HG02870 (cell line): Measurements from ENCODE around the gene EXOC4.

Experiments
- ATAC-seq: cut with Tn5 transposase; IDR thresholded peaks from one replicate; pipeline ENCODE4 v1.9.1; 2021; ENCODE audit warnings: mild to moderate bottlenecking, moderate library complexity; ENCODE audit not compliant: unreplicated experiment

EXOC4 gene

GRCh38 chr7:133652547-133652946, 399.7 kb downstream of the EXOC4 start:
- ATAC-seq: no peak

- ATAC-seq: no peak
Observed at GRCh38 chr7:133654547-133654946, 401.7 kb downstream of the EXOC4 start.

DNA sequence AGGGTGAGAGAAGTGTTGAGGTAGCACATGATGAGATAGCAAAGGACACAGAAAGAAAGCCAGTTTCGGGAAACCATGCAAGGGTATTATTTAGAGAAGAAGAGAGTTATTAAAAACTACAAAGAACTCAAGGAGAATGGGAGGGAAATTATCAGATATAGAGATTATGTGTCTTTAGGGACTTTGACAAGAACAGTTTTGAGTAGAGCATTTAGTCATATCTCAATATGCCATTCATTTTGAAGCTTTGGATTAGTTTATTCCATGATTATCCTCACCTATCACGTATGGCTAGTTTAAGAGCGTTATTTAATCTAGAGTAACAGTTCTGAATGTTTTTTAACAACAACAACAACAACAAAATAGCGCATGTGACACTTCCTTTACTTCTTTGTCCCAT, 409.4 kb downstream of the EXOC4 start:
- no peak for ATAC-seq

DNA sequence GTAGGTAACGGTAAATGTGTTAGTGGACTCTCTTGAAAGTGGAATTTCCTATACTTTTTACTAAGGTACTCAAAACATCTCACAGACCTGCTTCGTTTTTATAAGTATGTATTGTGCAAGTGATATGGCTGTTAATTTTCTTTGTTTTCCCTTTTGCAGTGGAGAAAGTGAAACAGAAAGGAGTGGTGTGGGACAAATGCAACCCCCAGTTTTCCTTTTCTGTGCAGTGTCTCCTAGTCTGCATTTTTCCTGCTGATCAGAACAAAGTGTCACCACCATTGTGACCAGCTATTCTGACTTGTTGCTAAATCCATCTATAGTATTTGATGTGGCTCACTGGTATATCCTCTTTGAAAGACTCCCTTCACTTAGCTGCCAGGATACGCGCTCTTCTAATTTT, 410.0 kb downstream of the EXOC4 start:
- no peak for ATAC-seq

DNA sequence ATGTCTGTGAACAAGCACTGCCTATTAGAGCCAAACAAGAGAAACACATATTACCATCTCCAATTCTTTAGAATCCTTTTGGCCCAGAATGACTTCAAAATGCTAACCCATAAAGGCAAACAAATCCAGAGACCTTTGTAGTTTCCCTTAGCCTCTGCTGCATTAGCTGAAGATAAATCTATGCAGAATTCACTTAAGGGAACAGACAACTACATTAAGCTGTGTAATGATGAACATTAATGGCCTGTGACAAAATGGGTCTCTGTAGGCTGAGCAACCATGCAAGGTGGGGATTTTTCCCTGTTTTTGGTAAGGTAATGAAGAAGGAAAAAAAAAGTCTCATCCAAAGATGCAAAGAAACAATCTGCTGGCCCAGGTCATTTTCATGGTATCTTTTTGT, 411.6 kb downstream of the EXOC4 start:
- ATAC-seq: no peak

- ATAC-seq: no peak
Observed at GRCh38 chr7:133668296-133669060, 415.6 kb downstream of the EXOC4 start.

- ATAC-seq: no peak
Observed at GRCh38 chr7:133669061-133669455, 416.2 kb downstream of the EXOC4 start.

GRCh38 chr7:133670250-133670649, 417.4 kb downstream of the EXOC4 start:
- no peak for ATAC-seq

DNA sequence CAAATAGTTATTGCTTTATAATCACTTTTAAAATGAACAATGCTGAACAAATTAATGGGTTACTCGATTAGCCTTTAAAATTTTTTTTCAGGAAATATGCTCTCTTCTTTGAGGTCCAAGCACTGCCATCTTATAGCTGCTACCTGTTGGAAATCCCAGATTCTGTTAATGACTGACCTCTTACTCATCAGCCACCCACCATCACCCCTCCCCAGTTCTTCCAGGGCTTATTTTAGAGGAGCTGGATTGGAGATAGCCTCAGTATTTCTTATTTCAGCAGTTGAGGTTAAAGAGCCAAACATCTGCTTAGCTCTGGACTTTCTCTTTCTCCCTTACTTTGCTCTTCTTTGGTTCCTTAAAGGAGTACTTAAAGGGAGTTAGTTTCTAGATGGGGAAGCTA, 420.0 kb downstream of the EXOC4 start:
- no peak for ATAC-seq

GRCh38 chr7:133674079-133674763, 421.3 kb downstream of the EXOC4 start:
- no peak for ATAC-seq

DNA sequence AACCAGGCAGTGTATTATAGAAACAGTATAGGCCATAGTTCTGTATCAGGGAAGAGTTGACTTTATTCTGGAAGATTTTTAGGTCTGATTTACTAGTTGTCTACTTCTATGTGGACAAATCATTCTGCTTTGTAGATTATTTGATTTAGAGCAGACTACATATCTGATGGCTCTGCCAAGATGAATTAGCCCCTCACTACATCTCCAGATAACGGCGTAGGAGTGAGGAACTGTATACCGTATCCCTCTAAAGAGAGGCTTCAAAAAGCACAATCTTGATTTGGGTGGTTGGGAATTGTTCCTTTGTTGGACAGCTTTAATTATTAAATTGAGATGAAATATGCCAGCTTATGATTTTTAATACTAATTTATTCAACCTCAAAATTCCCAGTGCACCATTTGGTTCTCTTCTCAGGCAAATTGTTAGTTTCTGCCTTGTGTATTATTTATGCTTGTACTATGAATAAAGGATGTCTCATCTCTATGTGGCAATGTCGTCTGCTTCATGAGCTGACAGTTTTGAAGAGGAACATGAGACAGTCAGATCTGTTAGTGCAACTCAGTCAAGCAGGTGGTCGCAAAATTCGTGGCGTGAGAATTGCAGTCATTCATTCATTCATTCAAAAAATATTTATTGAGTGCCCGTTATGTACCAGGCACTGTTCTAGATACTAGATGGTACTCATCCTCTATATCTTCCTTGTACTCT, 422.8 kb downstream of the EXOC4 start:
- ATAC-seq: no peak

GRCh38 chr7:133676805-133677370, 424.0 kb downstream of the EXOC4 start:
- no peak for ATAC-seq

- ATAC-seq: no peak
Observed at GRCh38 chr7:133678137-133678814, 425.4 kb downstream of the EXOC4 start.

- ATAC-seq: no peak
Observed at GRCh38 chr7:133679977-133680376, 427.1 kb downstream of the EXOC4 start.

GRCh38 chr7:133681529-133681928, 428.7 kb downstream of the EXOC4 start:
- ATAC-seq: no peak

GRCh38 chr7:133682364-133683181, 429.7 kb downstream of the EXOC4 start:
- ATAC-seq: peak; percentile 94

GRCh38 chr7:133683182-133683454, 430.2 kb downstream of the EXOC4 start:
- ATAC-seq: no peak

DNA sequence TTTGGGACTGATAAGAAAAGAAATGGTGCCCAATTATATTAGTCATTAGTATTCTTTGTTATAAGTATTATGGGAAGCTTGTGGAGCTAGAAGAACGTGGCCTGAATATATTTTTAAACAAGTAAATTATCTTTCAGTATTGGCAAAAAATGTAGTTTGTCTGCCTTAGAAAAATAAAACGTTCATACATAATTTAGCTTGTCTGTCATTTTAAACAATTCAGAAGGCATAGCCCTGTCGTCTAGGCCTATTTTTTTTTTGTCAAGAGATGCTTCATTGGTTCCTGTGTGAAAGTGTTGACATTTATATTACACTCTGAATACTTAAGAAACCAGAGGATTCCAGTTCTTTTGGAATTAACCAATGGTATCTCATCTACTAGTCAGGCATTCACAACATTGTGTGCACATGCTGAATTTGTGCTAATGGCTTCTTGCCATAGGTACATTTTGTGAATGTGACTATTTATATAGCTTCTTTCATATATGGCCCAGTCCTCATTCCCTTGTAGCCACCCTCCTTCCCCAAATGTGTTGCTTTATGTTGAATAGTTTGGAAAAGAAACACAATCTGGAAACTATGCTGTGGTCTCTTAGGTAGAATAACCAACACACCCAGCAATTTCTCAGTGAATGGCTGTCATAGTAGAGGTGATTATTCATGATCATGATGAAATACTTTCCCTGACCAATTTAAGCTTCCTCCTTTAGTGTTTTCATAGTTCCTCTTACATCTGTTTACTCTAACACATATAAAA, 435.8 kb downstream of the EXOC4 start:
- ATAC-seq: no peak

GRCh38 chr7:133690740-133691139, 437.9 kb downstream of the EXOC4 start:
- ATAC-seq: no peak
